ENCODE results near the gene SRSF2. TPM values are rescaled to one million over a fixed set of nuclear protein-coding genes. Genes with fewer than 3 reads are reported as not detected.
A peak's percentile ranks its signal among the peaks of the same experiment; 100 is the strongest.

The SRSF2 gene, protein sequence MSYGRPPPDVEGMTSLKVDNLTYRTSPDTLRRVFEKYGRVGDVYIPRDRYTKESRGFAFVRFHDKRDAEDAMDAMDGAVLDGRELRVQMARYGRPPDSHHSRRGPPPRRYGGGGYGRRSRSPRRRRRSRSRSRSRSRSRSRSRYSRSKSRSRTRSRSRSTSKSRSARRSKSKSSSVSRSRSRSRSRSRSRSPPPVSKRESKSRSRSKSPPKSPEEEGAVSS
- total RNA-seq = 52.2 TPM

DNA sequence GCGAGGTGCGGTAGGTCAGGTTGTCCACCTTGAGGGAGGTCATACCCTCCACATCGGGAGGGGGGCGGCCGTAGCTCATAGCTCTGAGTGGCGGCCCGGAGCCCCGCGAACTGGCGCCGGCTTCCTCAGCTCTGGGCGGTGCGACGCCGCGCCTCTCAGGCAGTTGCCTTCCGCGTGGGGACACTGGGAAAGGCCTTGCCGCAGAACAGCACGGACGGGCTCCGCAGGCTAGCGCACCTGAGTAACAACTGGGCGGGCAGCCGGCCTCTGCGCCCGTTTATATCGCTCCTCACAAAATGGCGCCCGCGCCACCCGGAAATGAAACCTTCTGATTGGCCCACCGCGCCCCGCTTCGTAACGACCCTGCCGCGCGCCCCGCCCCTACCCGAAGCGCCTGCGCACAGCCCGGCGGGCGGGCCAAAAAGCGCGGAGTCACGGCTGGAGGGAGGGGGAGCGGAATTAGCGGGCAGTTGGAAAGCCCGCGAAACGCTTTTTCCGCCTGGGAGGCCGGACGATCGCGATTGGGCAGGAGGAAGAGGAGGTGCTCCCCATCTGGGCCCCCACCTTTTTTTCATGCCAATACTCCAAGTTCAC is at the start of gene SRSF2:
Gene SRSF2, minus strand, starts transcription at position 250 of the 594 bp plus-strand sequence. Its CDS starts 171 bp downstream, at position 79.
- H3K27me3 ChIP-seq (ENCODE audit: control insufficient read depth in 3 of 3, insufficient read depth in 3 of 3, low read length in 3 of 3) = no peaks in the 10 kb centered on the region
- peaks cover 26 to 36% (median 34%) of the 10 kb centered on the region in 3 donors for H3K36me3 ChIP-seq (ENCODE audit: control insufficient read depth in 3 of 3, insufficient read depth in 3 of 3, low read length in 3 of 3)
- H3K9me3 ChIP-seq (ENCODE audit: control insufficient read depth in 3 of 3, low read length in 3 of 3) = no peaks in the 10 kb centered on the region
- H3K4me3 ChIP-seq (ENCODE audit: low read length in 3 of 3) = peak within 1 kb of the TSS; percentile 98 to 100 (median 98)
- peaks cover 30 to 58% (median 46%) of the 10 kb centered on the region in 3 donors for H3K4me1 ChIP-seq (ENCODE audit: control insufficient read depth in 3 of 3, insufficient read depth in 3 of 3, low read length in 3 of 3)
- H3K27ac ChIP-seq (ENCODE audit: low read depth, low read length) = peak within 1 kb of the TSS; percentile 99
- peak within 1 kb of the TSS; percentile 99 for H3K9ac ChIP-seq (ENCODE audit: low read depth in 1 of 3, low read length in 3 of 3)

DNA sequence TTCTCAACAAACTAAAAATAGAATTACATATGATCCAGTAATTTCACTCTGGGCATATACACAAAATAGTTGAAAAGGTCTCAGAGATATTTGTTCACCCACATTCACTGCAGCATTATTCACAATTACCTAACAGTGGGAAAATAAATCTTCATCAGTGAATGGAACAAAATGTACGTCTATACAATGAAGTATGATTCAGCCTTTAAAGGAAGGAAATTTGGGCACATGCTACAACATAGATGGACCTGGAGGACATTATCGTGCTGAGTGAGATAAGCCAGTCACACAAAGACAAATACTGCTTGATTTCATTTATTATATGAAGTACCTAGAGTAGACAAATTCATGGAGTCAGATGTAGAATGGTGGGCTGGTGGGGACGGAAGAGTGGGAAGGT is 47.8 kb upstream of the SRSF2 start:
- Histone ChIP-seq H3K27me3 (ENCODE audit: control insufficient read depth in 3 of 3, insufficient read depth in 3 of 3, low read length in 3 of 3) (no peaks in the 10 kb centered on the region), H3K36me3 (ENCODE audit: control insufficient read depth in 3 of 3, insufficient read depth in 3 of 3, low read length in 3 of 3) (peaks cover 10 to 13% (median 13%) of the 10 kb centered on the region in 3 donors), H3K9me3 (ENCODE audit: control insufficient read depth in 3 of 3, low read length in 3 of 3) (no peaks in the 10 kb centered on the region), H3K4me1 (ENCODE audit: control insufficient read depth in 3 of 3, insufficient read depth in 3 of 3, low read length in 3 of 3) (peaks cover 0 to 2% (median 0%) of the 10 kb centered on the region in 3 donors), H3K9ac (ENCODE audit: low read depth in 1 of 3, low read length in 3 of 3) (no peak overlapping the region), H3K4me3 (ENCODE audit: low read length in 3 of 3) (no peak overlapping the region), H3K27ac (ENCODE audit: low read depth, low read length) (no peak overlapping the region)

DNA sequence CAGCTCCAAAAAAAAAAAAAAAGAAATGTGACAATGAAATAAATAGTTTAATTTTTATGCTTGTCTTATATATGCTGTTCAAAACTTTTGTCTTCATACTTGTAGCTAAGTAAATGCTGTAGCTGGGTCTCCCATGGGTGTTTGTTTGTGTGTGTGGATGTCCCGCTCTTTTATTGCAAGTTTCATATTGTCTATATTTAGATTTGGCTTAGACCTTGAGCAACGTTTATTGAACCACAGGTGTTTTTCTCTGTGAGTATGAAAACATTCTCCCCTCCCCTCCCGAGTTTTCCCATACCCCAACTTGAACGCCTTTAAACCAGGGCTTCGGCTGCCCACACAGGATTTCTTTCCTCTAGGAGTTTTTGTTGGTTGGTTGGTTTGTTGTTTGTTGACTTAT is 46.0 kb upstream of the SRSF2 start:
- Histone ChIP-seq H3K9ac (ENCODE audit: low read depth in 1 of 3, low read length in 3 of 3) (no peak overlapping the region), H3K4me1 (ENCODE audit: control insufficient read depth in 3 of 3, insufficient read depth in 3 of 3, low read length in 3 of 3) (peaks cover 0 to 2% (median 0%) of the 10 kb centered on the region in 3 donors), H3K27ac (ENCODE audit: low read depth, low read length) (no peak overlapping the region), H3K9me3 (ENCODE audit: control insufficient read depth in 3 of 3, low read length in 3 of 3) (no peaks in the 10 kb centered on the region), H3K4me3 (ENCODE audit: low read length in 3 of 3) (no peak overlapping the region), H3K27me3 (ENCODE audit: control insufficient read depth in 3 of 3, insufficient read depth in 3 of 3, low read length in 3 of 3) (no peaks in the 10 kb centered on the region), H3K36me3 (ENCODE audit: control insufficient read depth in 3 of 3, insufficient read depth in 3 of 3, low read length in 3 of 3) (peaks cover 13 to 23% (median 21%) of the 10 kb centered on the region in 3 donors)

GRCh38 chr17:76781056-76781982 is 44.2 kb upstream of the SRSF2 start:
- Histone ChIP-seq H3K9me3 (ENCODE audit: control insufficient read depth in 3 of 3, low read length in 3 of 3) (no peaks in the 10 kb centered on the region), H3K9ac (ENCODE audit: low read depth in 1 of 3, low read length in 3 of 3) (no peak overlapping the region), H3K27me3 (ENCODE audit: control insufficient read depth in 3 of 3, insufficient read depth in 3 of 3, low read length in 3 of 3) (no peaks in the 10 kb centered on the region), H3K27ac (ENCODE audit: low read depth, low read length) (no peak overlapping the region), H3K4me3 (ENCODE audit: low read length in 3 of 3) (no peak overlapping the region), H3K4me1 (ENCODE audit: control insufficient read depth in 3 of 3, insufficient read depth in 3 of 3, low read length in 3 of 3) (peaks cover 0 to 2% (median 0%) of the 10 kb centered on the region in 3 donors), H3K36me3 (ENCODE audit: control insufficient read depth in 3 of 3, insufficient read depth in 3 of 3, low read length in 3 of 3) (peaks cover 18 to 34% (median 26%) of the 10 kb centered on the region in 3 donors)

- Histone ChIP-seq H3K36me3 (ENCODE audit: control insufficient read depth in 3 of 3, insufficient read depth in 3 of 3, low read length in 3 of 3) (peaks cover 32 to 66% (median 51%) of the 10 kb centered on the region in 3 donors), H3K27me3 (ENCODE audit: control insufficient read depth in 3 of 3, insufficient read depth in 3 of 3, low read length in 3 of 3) (no peaks in the 10 kb centered on the region), H3K4me1 (ENCODE audit: control insufficient read depth in 3 of 3, insufficient read depth in 3 of 3, low read length in 3 of 3) (no peaks in the 10 kb centered on the region), H3K9me3 (ENCODE audit: control insufficient read depth in 3 of 3, low read length in 3 of 3) (no peaks in the 10 kb centered on the region), H3K9ac (ENCODE audit: low read depth in 1 of 3, low read length in 3 of 3) (no peak overlapping the region), H3K27ac (ENCODE audit: low read depth, low read length) (no peak overlapping the region), H3K4me3 (ENCODE audit: low read length in 3 of 3) (no peak overlapping the region)
Observed at GRCh38 chr17:76775021-76775600, 38.0 kb upstream of the SRSF2 start.

GRCh38 chr17:76772842-76773525 is 35.9 kb upstream of the SRSF2 start:
- Histone ChIP-seq H3K27me3 (ENCODE audit: control insufficient read depth in 3 of 3, insufficient read depth in 3 of 3, low read length in 3 of 3) (no peaks in the 10 kb centered on the region), H3K4me3 (ENCODE audit: low read length in 3 of 3) (no peak overlapping the region), H3K4me1 (ENCODE audit: control insufficient read depth in 3 of 3, insufficient read depth in 3 of 3, low read length in 3 of 3) (no peaks in the 10 kb centered on the region), H3K27ac (ENCODE audit: low read depth, low read length) (no peak overlapping the region), H3K36me3 (ENCODE audit: control insufficient read depth in 3 of 3, insufficient read depth in 3 of 3, low read length in 3 of 3) (peaks cover 34 to 61% (median 45%) of the 10 kb centered on the region in 3 donors), H3K9ac (ENCODE audit: low read depth in 1 of 3, low read length in 3 of 3) (no peak overlapping the region), H3K9me3 (ENCODE audit: control insufficient read depth in 3 of 3, low read length in 3 of 3) (no peaks in the 10 kb centered on the region)

- Histone ChIP-seq H3K4me3 (ENCODE audit: low read length in 3 of 3) (no peak overlapping the region), H3K36me3 (ENCODE audit: control insufficient read depth in 3 of 3, insufficient read depth in 3 of 3, low read length in 3 of 3) (peaks cover 18 to 26% (median 23%) of the 10 kb centered on the region in 3 donors), H3K27me3 (ENCODE audit: control insufficient read depth in 3 of 3, insufficient read depth in 3 of 3, low read length in 3 of 3) (no peaks in the 10 kb centered on the region), H3K9ac (ENCODE audit: low read depth in 1 of 3, low read length in 3 of 3) (no peak overlapping the region), H3K27ac (ENCODE audit: low read depth, low read length) (no peak overlapping the region), H3K4me1 (ENCODE audit: control insufficient read depth in 3 of 3, insufficient read depth in 3 of 3, low read length in 3 of 3) (no peaks in the 10 kb centered on the region), H3K9me3 (ENCODE audit: control insufficient read depth in 3 of 3, low read length in 3 of 3) (no peaks in the 10 kb centered on the region)
Observed at GRCh38 chr17:76758570-76758969, 21.4 kb upstream of the SRSF2 start.

DNA sequence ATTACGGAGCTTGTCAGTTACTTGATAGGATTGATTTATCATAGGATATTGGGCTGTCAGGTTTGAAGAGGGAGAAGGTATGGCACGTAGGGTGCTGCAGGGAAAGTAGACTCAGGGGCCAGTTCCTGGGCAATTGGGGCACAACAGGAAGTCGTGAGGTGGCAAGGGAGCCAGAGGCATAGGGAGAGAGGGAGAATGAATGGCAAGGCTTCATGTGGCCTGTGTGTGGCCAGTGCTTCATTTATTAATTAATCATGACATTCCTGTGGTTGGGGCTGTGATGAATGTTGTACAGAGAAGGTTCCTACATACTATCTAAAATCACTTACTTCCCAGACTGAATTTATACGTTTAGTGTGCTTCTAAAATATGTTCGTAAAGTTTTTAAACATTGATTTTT is 20.1 kb upstream of the SRSF2 start:
- Histone ChIP-seq H3K4me3 (ENCODE audit: low read length in 3 of 3) (no peak overlapping the region), H3K4me1 (ENCODE audit: control insufficient read depth in 3 of 3, insufficient read depth in 3 of 3, low read length in 3 of 3) (no peaks in the 10 kb centered on the region), H3K9me3 (ENCODE audit: control insufficient read depth in 3 of 3, low read length in 3 of 3) (no peaks in the 10 kb centered on the region), H3K36me3 (ENCODE audit: control insufficient read depth in 3 of 3, insufficient read depth in 3 of 3, low read length in 3 of 3) (peaks cover 20 to 30% (median 29%) of the 10 kb centered on the region in 3 donors), H3K9ac (ENCODE audit: low read depth in 1 of 3, low read length in 3 of 3) (no peak overlapping the region), H3K27ac (ENCODE audit: low read depth, low read length) (no peak overlapping the region), H3K27me3 (ENCODE audit: control insufficient read depth in 3 of 3, insufficient read depth in 3 of 3, low read length in 3 of 3) (no peaks in the 10 kb centered on the region)

DNA sequence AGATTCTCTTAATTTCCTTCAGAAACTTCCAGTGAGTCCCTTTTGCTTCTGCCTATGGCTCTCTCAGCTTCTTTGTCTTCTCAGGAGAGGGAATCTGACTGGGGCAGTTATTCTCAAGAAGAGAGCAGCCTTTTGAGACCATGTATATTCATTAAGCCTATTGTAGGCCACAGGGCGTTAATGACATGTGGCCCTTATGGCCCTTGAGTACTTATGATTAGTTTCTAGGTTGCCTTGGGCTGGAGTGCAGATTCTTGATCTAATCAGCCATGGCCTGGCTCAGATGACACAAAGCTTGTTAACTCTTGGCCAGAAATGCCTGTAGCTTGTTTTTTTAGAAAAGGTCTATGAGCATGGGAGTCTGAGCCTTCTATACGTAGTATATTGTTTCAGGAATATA is 18.2 kb upstream of the SRSF2 start:
- Histone ChIP-seq H3K27ac (ENCODE audit: low read depth, low read length) (no peak overlapping the region), H3K4me3 (ENCODE audit: low read length in 3 of 3) (no peak overlapping the region), H3K9ac (ENCODE audit: low read depth in 1 of 3, low read length in 3 of 3) (no peak overlapping the region), H3K9me3 (ENCODE audit: control insufficient read depth in 3 of 3, low read length in 3 of 3) (no peaks in the 10 kb centered on the region), H3K36me3 (ENCODE audit: control insufficient read depth in 3 of 3, insufficient read depth in 3 of 3, low read length in 3 of 3) (peaks cover 20 to 32% (median 27%) of the 10 kb centered on the region in 3 donors), H3K4me1 (ENCODE audit: control insufficient read depth in 3 of 3, insufficient read depth in 3 of 3, low read length in 3 of 3) (no peaks in the 10 kb centered on the region), H3K27me3 (ENCODE audit: control insufficient read depth in 3 of 3, insufficient read depth in 3 of 3, low read length in 3 of 3) (no peaks in the 10 kb centered on the region)

Measured in skeletal muscle tissue (tissue), 4 donors.